T-helper 2 cell treated with Interferon-gamma antibody and Interleukin-4, amounts not matched to agents 100 ng/mL and 5 ng/mL, for 36 hours (primary cell): ENCODE results near the gene EGF. TPM values are rescaled to one million over a fixed set of nuclear protein-coding genes. Genes with fewer than 3 reads are reported as not detected.

Experiments
- intact Hi-C: fragments of 100-400 bp; cut with micrococcal nuclease; formaldehyde crosslinking; loops from one replicate; pipeline ENCODE4 v1.15.1; 2023
- total RNA-seq: library from RNA; stranded (reverse); gene quantifications from 2 replicates; pipeline ENCODE4 v1.2.3, GENCODE V29; 2022

Gene EGF
- total RNA-seq, 1 donor from 2014 or later, result not detected

DNA sequence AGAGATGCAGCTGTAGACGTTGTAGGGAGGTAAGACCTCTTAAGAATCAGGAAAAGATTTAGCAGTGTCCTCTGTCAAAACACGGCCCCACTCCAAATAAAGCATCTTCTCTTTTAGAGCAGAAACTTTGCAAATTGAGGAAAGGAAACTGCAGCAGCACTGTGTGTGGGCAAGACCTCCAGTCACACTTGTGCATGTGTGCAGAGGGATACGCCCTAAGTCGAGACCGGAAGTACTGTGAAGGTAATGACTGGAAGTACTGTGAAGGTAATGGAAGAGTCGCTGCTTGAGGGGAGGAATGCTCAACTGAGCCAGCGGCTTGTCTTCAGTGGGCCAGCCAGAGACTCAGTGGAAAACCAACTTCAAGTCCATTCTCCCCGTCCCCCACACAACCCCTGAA is 46.5 kb downstream of the EGF start:
- intact Hi-C loops, result no loop called here

DNA sequence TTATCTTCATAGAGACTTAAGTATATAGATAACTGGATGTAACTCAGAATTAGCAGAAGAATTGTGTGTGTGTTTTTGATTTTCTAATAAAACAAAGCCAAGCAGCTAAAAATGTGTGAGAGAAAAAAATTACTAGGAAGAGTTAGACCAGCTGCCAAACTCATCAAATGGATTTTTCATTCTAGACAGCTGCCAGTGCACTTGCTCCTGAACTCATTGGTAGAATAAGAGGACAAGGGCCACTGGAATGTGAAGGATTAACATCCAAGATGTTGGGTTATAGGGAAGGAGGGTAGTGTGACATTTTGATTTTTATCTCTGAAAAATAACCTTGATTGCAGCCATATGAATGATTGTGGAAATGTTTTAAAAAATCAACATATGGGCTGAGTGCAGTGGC is 49.7 kb downstream of the EGF start:
- intact Hi-C loops, result no loop called here

GRCh38 chr4:109966891-109967481 is 54.3 kb downstream of the EGF start:
- intact Hi-C loops, result no loop called here

DNA sequence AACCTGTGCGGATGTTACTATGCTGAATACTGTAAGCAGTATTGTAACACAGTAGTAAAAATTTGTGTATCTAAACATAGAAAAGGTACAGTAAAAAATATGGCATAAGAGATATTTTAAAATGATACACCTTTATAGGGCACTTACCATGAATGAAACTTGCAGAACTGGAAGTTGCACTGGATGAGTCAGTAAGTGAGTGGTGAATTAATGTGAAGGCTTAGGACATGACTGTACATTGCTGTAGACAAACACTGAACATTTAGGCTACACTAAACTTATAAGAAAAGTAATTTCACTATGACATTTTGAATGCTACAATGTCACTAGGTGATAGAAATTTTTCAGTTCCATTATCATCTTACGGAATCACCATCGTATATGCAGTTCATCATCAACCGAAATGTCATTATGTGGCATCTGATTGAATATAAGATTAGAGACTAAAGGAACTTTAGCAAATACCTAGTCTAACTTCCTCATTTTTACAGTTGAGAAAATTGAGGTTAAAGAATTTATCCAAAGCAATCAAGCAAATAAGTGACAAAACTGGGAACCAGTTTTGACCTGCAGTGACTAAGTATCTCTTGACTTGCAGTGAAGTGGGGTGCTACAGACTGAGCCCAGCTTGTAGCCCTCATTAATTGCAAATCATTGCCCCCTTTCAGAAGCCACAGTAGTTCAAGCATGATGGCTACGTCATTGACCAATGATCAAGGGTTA is 55.3 kb downstream of the EGF start:
- intact Hi-C loops, result no loop called here

- intact Hi-C loops, result no loop called here
Observed at GRCh38 chr4:109969087-109969486, 56.4 kb downstream of the EGF start.

GRCh38 chr4:109969919-109970318 is 57.2 kb downstream of the EGF start:
- intact Hi-C loops, result no loop called here

GRCh38 chr4:109972786-109973528 is 60.3 kb downstream of the EGF start:
- intact Hi-C loops, result no loop called here

DNA sequence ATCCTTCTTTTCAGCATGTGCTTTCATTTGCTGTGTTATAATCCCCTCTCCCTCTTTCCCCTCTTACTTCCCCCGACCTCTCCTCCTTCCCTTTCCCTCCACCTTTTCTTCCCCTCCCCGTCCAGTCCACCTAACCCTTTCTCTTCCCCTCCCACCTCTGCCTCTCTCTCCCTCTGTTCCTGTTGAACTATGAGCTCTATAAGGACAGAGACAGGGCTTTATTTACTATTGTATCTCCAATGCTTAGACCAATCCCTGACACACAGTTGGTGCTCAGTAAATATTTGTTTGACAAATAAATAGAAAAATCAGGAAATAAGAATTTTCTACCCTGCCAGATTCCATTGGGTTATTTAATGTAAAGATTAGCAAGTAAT is 60.8 kb downstream of the EGF start:
- intact Hi-C loops, result no loop called here

- intact Hi-C loops, result no loop called here
Observed at GRCh38 chr4:109976189-109976588, 63.5 kb downstream of the EGF start.

DNA sequence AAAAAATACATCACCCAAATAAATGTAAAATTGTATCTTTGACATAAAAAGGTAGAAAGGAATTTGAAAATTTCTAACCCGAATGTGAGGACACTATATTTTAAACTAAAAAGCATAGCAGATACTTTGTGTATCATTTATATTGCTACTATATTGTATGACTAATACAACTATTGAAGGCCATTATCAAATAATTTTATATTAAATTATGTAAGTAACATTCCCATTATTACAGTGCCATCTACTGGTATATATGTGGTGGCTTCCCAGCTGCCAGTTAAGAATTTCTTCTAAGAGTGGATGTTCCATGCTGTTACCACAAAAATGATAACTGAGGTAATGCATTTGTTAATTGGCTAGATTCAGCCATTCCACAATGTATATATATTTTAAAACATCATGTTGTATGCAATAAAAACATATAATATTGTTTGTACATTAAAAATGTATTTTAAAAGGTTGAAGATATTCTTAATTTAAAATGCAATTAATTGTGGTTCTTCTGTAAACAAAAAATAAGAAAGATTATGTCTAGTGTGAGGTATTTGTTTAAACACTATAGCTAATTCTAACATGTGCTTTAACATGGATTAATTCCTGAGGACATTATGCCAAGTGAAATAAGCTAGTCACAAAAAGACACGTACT is 65.3 kb downstream of the EGF start:
- intact Hi-C loops, result loop anchor here (1.0 kb wide), 2 partner anchors 275 to 556 kb away; partner anchors contain the start of gene CASP6

DNA sequence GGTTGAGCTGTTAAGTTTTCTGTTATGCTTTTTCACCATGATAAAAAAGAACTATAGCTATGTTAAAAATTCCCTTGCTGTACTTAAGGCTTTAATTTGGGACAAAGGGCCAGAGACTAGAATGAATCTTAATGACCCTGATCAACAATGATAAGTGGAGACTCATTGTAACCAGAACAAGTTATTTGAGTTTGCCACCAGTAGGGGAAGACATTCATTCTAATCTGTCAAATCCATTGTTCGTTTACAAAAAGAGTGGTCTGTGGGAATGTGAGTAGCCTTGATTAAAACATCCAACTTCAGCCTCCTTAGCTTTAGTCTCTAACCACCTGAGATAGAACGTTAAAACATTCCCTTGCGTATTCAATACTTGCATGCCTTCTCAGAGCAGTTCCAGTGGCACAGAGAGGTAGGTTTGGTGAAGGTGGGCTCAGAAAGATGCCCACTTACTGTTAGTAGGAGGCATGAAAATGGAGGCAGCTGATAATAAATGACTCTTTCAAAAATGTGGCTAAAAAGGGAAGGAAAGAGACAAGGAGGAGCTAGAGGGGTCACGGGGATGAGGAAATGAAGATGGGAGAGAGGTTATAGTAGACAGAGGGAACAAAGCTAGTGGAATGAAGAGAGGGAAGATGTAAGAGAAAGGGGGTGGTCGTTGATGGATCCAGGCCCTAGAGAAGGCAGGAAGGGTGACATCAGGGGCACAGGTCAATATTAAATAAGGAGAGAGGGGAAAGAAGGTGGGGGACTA is 66.2 kb downstream of the EGF start:
- intact Hi-C loops, result loop anchor here (1.0 kb wide), 2 partner anchors 276 to 557 kb away; partner anchors contain the start of gene CASP6

GRCh38 chr4:109979920-109980717 is 67.4 kb downstream of the EGF start:
- intact Hi-C loops, result no loop called here

DNA sequence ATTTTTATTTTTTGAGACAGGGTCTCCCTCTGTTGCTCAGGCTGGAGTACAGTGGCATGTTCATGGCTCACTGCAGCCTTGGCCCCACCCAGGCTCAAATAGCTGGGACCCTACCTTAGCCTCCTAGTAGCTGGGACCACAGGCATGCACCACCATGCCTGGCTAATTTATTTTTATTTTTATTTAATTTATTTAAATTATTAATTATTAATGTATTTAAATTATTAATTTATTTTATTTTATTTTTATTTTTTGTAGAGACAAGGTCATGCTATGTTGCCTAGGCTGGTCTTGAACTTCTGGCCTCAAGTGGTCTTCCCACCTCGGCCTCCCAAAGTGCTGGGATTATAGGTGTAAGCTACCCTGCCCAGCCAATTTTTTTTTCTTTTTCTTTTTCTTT is 69.3 kb downstream of the EGF start:
- intact Hi-C loops, result no loop called here

DNA sequence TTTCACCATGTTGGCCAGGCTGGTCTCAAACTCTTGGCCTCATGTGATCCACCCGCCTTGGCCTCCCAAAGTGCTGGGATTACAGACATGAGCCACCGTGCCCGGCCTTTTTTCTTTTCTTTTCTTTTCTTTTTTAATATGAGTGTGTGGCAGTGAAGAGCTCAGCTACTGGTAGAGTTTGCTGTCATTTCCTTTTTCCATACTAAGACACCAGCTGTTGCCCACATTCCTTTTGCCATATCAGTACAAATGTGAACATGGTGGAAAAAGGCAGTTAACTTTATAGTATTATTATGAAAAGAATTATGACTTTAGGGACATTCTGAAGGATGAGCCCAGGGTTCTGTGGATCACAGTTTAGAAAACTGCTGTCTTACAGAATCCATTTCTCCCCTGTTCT is 69.8 kb downstream of the EGF start:
- intact Hi-C loops, result no loop called here

DNA sequence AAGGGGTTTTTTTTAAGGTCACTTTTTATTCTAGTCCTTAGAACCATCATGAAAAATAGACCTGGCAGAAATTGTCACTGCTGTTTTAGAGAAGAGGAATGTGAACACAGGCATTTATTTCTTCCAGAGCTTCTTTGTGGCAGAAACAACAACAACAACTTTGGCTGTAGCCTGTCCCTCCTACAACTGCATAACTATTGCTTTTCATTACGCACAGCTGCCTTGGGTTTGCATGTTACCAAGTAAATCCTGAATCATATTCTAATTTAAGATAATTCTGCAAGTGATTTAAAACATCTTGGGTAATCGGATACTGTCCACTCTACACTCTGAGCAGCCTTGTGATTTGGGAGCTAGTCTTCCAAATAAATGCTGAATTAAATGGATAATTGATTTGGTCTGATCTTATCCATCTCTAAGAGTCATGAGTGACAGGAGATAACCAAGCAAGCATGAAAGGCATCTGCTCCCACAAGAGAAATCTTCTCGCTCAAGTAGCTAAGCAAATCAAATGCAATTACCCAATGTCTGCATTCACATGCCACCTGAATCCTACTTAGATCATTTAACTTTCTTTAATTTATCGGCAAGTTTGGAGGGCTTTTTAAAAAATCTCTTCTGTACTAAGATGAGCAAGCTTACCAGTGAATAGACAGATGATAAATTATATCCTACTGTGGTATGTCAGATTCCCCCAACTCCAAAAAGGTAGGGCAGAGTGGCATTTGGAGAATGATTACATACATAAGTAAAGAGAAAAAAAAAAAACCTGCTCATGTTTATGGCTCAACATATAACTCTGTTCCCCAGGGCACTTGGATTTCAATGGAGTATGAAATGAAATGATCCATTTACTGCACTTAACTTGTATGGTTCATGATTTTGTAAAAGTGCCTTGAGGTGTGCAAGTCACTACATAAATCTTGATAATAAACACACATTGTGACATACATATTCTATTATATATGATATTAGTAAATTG is 73.6 kb downstream of the EGF start:
- intact Hi-C loops, result no loop called here

DNA sequence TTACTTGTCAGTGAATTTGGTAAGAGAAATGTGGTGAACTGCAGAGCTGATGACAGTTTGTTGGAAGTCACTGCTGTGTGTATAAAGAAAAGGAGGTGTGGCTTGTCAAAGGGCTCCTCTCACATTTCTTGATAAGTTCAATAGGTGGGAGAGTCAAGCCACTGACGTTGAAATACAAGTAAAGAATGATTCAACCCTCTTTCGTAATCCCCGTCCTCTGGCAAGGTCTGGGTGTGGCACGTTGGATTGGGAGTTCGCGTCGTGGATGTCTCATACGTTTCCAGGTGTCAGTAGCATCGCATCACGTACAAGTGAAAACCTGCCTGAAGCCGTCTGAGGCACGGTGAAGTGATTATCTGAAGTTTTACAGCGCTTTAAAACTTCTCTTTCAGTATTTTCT is 76.4 kb downstream of the EGF start:
- intact Hi-C loops, result no loop called here

DNA sequence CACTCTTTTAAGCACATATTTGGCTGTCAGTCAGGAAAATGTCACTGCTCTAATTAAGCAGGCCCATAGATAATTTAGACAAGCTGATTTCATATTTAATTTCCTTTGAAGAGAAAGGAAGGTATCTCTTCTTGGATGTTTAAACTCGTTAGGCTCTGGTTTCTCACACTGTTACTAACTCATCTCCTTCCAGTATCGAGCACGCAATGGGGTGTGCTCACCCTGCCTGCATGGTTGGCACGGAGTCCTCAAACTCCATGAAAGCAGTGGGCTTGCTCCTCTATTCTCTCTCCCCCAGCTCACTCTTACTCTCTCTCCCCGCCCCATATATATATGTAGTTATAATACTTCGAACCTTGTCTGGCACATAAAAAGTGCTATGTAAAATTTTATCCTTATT is 76.9 kb downstream of the EGF start:
- intact Hi-C loops, result no loop called here

DNA sequence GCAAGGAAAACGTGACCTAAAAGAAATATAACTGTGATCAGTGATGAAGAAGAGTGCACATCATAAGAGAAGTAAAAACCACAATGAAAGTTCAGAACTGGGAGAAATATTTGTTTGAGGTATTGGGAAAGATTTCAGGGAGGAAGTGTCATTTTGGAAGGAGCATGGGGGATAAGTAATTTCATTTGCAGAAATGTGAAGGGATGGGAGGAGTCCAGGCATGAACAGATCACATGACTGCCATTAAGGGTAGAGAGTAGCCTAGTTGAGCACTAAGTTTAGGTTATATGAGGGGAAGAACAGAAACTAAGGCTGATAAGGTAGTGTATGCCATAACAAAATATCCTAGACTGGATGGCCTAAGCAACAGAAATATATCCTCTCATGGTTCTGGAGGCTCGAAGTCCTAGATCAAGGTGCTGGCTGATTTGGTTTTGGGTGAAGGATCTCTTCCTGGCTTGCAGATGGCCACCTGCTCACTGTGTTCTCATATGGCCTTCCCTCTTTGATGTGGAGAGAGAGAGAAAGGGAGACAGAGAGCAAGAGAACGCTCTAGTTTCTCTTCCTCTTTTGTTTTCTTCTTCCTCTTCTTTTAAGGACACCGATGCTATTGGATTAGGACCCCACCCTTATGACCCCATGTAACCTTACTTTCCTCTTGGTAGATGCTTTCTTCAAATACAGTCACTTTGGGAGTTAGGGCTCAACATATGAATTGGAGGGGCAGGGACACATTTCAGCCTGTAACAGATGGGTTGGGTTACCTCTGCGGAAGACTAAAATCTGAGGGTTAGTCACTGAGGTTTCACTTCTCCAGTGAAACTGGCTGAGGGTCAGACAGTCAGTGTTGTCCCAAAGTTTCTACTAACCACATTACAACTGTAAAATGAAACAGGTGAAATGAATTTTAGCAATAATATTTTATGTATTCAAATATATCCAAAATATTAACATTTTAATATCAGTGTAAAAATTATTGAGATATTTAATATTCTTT is 77.9 kb downstream of the EGF start:
- intact Hi-C loops, result no loop called here
